Prostate gland (tissue), 2 donors: ENCODE results near the gene MYMK. TPM values are rescaled to one million over a fixed set of nuclear protein-coding genes. Genes with fewer than 3 reads are reported as not detected.

Experiments
- DNase-seq: peaks from one replicate; pipeline ENCODE4 v3.0.0-alpha.2; 2019; ENCODE audit warnings: low spot score
- H3K27ac ChIP-seq, 2 donors: fragments of 200-600 bp; sonication (generic); 2 replicates each; pipeline ENCODE4 v1.5.1; 2017 to 2019
- H3K27me3 ChIP-seq: fragments of 200-600 bp; sonication (generic); replicated peaks from 2 replicates; pipeline ENCODE4 v1.5.1; 2019; ENCODE audit not compliant: insufficient read depth
- H3K36me3 ChIP-seq, 2 donors: fragments of 200-600 bp; sonication (generic); 1 replicate in 1 of 2; 2 replicates in 1 of 2; pipeline versions ENCODE4 v1.5.1 to v1.8.1; 2017 to 2019
- H3K4me1 ChIP-seq: fragments of 200-600 bp; sonication (generic); replicated peaks from 2 replicates; pipeline ENCODE4 v1.5.1; 2019
- H3K4me3 ChIP-seq, 2 donors: fragments of 200-600 bp; sonication (generic); 2 replicates each; pipeline ENCODE4 v1.5.1; 2017 to 2019
- H3K9me3 ChIP-seq: fragments of 200-600 bp; sonication (generic); 2 replicates; pipeline ENCODE4 v1.5.1; 2017
- CTCF ChIP-seq, 4 experiments: fragments of 200-600 bp in 2 of 4; fragments of 450-650 bp in 2 of 4; sonication (generic) in 2 of 4; IDR thresholded peaks; 1 replicate in 3 of 4; 2 replicates in 1 of 4; pipeline ENCODE4 v1.5.1; 2016 to 2019; ENCODE audit warnings: antibody characterized with exemption in 4 of 4, mild to moderate bottlenecking in 2 of 4, moderate library complexity in 2 of 4
- POLR2A ChIP-seq: fragments of 450-650 bp; IDR thresholded peaks from one replicate; pipeline ENCODE4 v1.6.1; 2016; ENCODE audit warnings: antibody characterized with exemption, mild to moderate bottlenecking
- POLR2AphosphoS5 ChIP-seq: sonication (generic); formaldehyde crosslinking; IDR thresholded peaks from one replicate; pipeline ENCODE4 v1.6.1; 2017; ENCODE audit warnings: antibody characterized with exemption
- WGBS: methylation state at CpG from one replicate; pipeline ENCODE4 v1.1.5; 2018; 5-methylcytosine and 5-hydroxymethylcytosine counted together
- intact Hi-C: fragments of 100-400 bp; cut with DNase I; formaldehyde crosslinking; loops from one replicate; pipeline ENCODE4 v1.14.2; 2022
- total RNA-seq, 2 donors: library from RNA; depleted of rRNA; stranded (reverse); fragments of >200 nt; gene quantifications; one replicate each; pipeline ENCODE4 v1.1.0, GENCODE V29; 2016

MYMK gene
- total RNA-seq, 2 donors from 2014 or later = not detected

DNA sequence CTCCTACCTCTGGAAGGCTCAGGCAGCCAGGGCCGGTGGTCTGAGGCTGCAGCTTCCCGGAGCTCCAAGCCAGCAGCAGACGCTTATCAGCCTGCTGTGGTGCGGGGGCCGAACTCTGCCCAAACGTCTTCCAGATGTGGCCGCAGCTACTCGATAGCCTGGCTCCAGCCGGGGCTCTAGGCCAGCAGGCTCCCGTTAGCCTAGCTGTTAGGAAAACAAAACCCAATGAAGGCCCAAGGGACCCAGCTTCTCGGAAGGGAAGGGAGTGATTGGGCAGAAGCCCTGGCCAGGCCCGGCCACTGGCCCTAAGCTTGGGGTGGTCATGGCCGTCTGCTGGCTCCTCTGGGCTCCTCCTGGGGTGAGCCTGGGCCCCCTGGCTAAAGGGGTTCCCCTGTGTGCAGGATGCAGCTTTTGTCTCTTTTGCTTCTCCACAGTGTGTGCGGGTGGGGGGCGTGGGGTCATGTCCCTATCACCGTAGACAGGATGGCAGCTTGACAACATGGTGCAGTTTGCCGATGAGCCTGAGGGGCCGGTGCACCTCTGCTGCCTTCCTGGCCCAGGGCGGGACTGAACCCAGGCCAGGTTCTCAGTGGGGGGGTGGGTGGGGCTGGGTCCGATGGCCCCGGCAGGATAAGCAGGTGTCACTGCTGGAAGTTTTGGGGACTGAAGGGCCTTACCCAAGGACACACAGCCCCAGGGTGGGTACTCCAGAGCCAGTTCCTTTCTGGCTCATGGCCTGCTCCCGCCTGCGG, 18.7 kb downstream of the MYMK start:
- no peak overlapping the region for H3K4me3 ChIP-seq
- TF ChIP-seq POLR2A = no peak
- TF ChIP-seq CTCF (IDR thresholded peaks at IDR 0.05) = no peak
- no peak for TF ChIP-seq POLR2AphosphoS5
- no peak overlapping the region for H3K27ac ChIP-seq
- no peaks in the 10 kb centered on the region for H3K9me3 ChIP-seq
- 81% methylated on average over 23 of the region's 23 CpGs for WGBS
- H3K27me3 ChIP-seq = no peaks in the 10 kb centered on the region
- H3K36me3 ChIP-seq = no peaks in the 10 kb centered on the region
- peaks cover 11% of the 10 kb centered on the region for H3K4me1 ChIP-seq
- DNase-seq = no peak
- intact Hi-C loops = no loop called here

GRCh38 chr9:133505186-133505830, 19.5 kb downstream of the MYMK start:
- Histone ChIP-seq H3K4me1 (peaks cover 11% of the 10 kb centered on the region), H3K4me3 (no peak overlapping the region), H3K27ac (no peak overlapping the region), H3K27me3 (no peaks in the 10 kb centered on the region), H3K36me3 (no peaks in the 10 kb centered on the region), H3K9me3 (no peaks in the 10 kb centered on the region)
- 92% methylated on average over 13 of the region's 13 CpGs for WGBS
- intact Hi-C loops = no loop called here
- DNase-seq = no peak
- TF ChIP-seq CTCF (IDR thresholded peaks at IDR 0.05) (no peak), POLR2AphosphoS5 (no peak), POLR2A (no peak)

- no peak for DNase-seq
- 100% methylated on average over 1 of the region's 1 CpG for WGBS
- intact Hi-C loops = no loop called here
- Histone ChIP-seq H3K27me3 (no peaks in the 10 kb centered on the region), H3K4me3 (no peak overlapping the region), H3K36me3 (no peaks in the 10 kb centered on the region), H3K4me1 (no peaks in the 10 kb centered on the region), H3K9me3 (no peaks in the 10 kb centered on the region), H3K27ac (no peak overlapping the region)
- TF ChIP-seq CTCF (IDR thresholded peaks at IDR 0.05) = no peak
- no peak for TF ChIP-seq POLR2AphosphoS5
- no peak for TF ChIP-seq POLR2A
Measured at GRCh38 chr9:133502112-133502511, 22.6 kb downstream of the MYMK start.

GRCh38 chr9:133499892-133500270, 24.9 kb downstream of the MYMK start:
- 75% methylated on average over 9 of the region's 12 CpGs for WGBS
- no peaks in the 10 kb centered on the region for H3K36me3 ChIP-seq
- H3K9me3 ChIP-seq = no peaks in the 10 kb centered on the region
- peaks cover 2% of the 10 kb centered on the region for H3K27me3 ChIP-seq
- no peak overlapping the region for H3K4me3 ChIP-seq
- TF ChIP-seq CTCF (IDR thresholded peaks at IDR 0.05) (no peak), POLR2AphosphoS5 (no peak), POLR2A (no peak)
- no peaks in the 10 kb centered on the region for H3K4me1 ChIP-seq
- intact Hi-C loops = no loop called here
- DNase-seq = no peak
- no peak overlapping the region for H3K27ac ChIP-seq
